Activated CD4-positive, alpha-beta T cell treated with anti-CD3 and anti-CD28 coated beads, Interleukin-2, amount 50 U/mL, for 4 hours (primary cell): ENCODE measurements around the gene ZNF280B.

Experiments
- DNase-seq, 2 experiments: peaks; one replicate each; pipeline ENCODE4 v3.0.0-alpha.2; 2020

ZNF280B gene

GRCh38 chr22:22508274-22509176 is at the start of gene ZNF280B:
ZNF280B (minus strand) TSS chr22:22508742; CDS start chr22:22489398, 19,344 bp downstream.
- peak; percentile 74 to 75 for DNase-seq

- DNase-seq, result no peak
Observed at GRCh38 chr22:22556995-22557925, 48.7 kb upstream of the ZNF280B start.

GRCh38 chr22:22556578-22556977 is 48.0 kb upstream of the ZNF280B start:
- no peak for DNase-seq

- no peak for DNase-seq
Observed at GRCh38 chr22:22555596-22555995, 47.1 kb upstream of the ZNF280B start.

GRCh38 chr22:22554587-22555284 is 46.2 kb upstream of the ZNF280B start:
- no peak for DNase-seq

GRCh38 chr22:22553735-22554586 is 45.4 kb upstream of the ZNF280B start:
- no peak for DNase-seq

- no peak for DNase-seq
Observed at GRCh38 chr22:22553141-22553540, 44.6 kb upstream of the ZNF280B start.

- no peak for DNase-seq
Observed at GRCh38 chr22:22552630-22553029, 44.1 kb upstream of the ZNF280B start.

GRCh38 chr22:22550789-22551434 is 42.4 kb upstream of the ZNF280B start:
- no peak for DNase-seq

GRCh38 chr22:22548910-22549309 is 40.4 kb upstream of the ZNF280B start:
- DNase-seq, result no peak

- no peak for DNase-seq
Observed at GRCh38 chr22:22548317-22548716, 39.8 kb upstream of the ZNF280B start.

GRCh38 chr22:22547692-22548300 is 39.3 kb upstream of the ZNF280B start:
- DNase-seq, result no peak

GRCh38 chr22:22547226-22547625 is 38.7 kb upstream of the ZNF280B start:
- no peak for DNase-seq

- no peak for DNase-seq
Observed at GRCh38 chr22:22546490-22546889, 37.9 kb upstream of the ZNF280B start.

- DNase-seq, result no peak
Observed at GRCh38 chr22:22545084-22545483, 36.5 kb upstream of the ZNF280B start.

- DNase-seq, result no peak
Observed at GRCh38 chr22:22538226-22538989, 29.9 kb upstream of the ZNF280B start.

GRCh38 chr22:22536916-22537315 is 28.4 kb upstream of the ZNF280B start:
- no peak for DNase-seq

GRCh38 chr22:22536515-22536914 is 28.0 kb upstream of the ZNF280B start:
- DNase-seq, result no peak

GRCh38 chr22:22535662-22536061 is 27.1 kb upstream of the ZNF280B start:
- no peak for DNase-seq
